Measurements from ENCODE around the gene MFSD2A. TPM values are rescaled to one million over a fixed set of nuclear protein-coding genes. Genes with fewer than 3 reads are reported as not detected.
"Not testable (repeated sequence)": the region's sequence is repeated elsewhere in the genome, so short reads cannot be mapped to it uniquely, and the experiment has no call there.

Gene MFSD2A
- total RNA-seq, 8 experiments from 2014 or later = 2.4 to 48.6 (median 25.8) TPM

DNA sequence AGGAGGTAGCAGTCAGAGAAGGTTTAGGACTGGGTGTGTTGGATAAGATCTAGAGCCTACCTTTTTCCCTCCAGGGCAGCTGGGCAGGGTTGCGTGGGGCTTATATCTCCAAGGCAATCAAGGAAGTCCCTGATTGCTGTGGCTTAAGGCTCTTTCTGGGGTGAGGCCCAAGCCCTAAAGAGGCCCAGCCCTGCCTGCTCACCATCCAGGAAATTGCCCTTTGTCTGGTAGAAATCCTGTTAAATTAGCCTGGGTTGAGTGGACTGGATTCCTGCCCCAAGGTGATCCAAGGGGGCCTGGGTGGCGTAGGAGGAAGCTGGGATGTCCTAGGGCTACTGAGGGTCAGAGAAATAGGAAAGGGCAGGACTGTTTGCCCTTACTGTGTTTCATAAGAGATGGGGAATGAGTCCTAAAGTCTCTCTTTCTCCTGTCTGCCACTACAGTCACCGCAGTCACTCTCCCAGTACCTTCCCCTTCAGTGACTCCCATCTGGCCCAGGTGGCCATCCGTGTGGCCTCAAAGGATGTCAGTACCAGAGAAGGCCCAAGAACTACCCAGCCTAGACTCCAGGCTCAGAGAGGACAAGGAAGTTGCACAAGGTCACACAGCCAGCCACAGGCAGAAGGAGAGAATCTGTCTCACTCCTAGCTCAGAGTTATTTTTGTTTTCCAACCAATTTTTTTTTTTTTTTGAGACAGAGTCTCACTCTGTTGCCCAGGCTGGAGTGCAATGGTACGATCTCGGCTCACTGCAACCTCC, 25.8 kb downstream of the MFSD2A start:
- H3K4me1 ChIP-seq (replicated peaks in 1 of 2) = no peaks in the 10 kb centered on the region
- H3K4me3 ChIP-seq = no peak overlapping the region
- WGBS, 10 experiments = 55 to 100% (median 91%) methylated on average over 1 to 6 of the region's 6 CpGs
- ATAC-seq (replicated peaks in 6 of 8) = peak in 2 of 8 experiments; percentile 46 to 54
- in situ Hi-C loops (cut with MboI; ENCODE audit: low pct_unique_long_range_greater_than_20kb in 2 of 9, low sequenced_read_pairs in 9 of 9, unreplicated experiment in 9 of 9) = loop anchor here in 2 of 9 experiments (25.0 kb wide), 1 partner anchor 168 kb away; no protein-coding TSS in a partner anchor
- no peak overlapping the region for H3K27ac ChIP-seq

GRCh38 chr1:39981385-39981784, 26.4 kb downstream of the MFSD2A start:
- H3K4me3 ChIP-seq = no peak overlapping the region
- in situ Hi-C loops (cut with MboI; ENCODE audit: low pct_unique_long_range_greater_than_20kb in 2 of 9, low sequenced_read_pairs in 9 of 9, unreplicated experiment in 9 of 9) = loop anchor here in 2 of 9 experiments (25.0 kb wide), 1 partner anchor 169 kb away; no protein-coding TSS in a partner anchor
- WGBS, 10 experiments = 83 to 100% (median 92%) methylated on average over 2 to 9 of the region's 9 CpGs; no CpG with 5 or more reads in 1 of the 10 experiments
- no peaks in the 10 kb centered on the region for H3K4me1 ChIP-seq (replicated peaks in 1 of 2)
- H3K27ac ChIP-seq = no peak overlapping the region
- ATAC-seq (replicated peaks in 6 of 8) = no peak

DNA sequence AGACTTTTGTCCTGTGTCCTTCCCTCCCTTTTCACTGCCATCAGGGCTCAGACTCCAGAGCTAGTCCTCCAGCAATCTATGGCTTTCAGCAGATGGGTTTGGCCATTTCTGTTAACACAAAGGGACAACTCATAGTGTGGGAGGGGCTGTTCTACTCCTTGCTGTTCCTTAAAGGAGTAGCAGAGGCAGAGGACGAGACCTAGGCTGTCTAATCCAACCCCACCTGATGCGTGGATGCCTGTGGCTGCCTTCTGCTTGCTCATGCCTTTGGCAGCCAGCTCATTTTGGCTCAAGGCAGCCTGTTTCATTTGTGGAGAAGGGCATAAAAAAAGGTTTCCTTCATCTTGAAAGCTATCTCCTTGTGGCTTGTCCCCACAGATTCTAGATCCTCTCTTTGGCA, 27.0 kb downstream of the MFSD2A start:
- WGBS, 10 experiments = 0 to 100% (median 47%) methylated on average over 1 to 2 of the region's 2 CpGs; no CpG with 5 or more reads in 4 of the 10 experiments
- ATAC-seq (replicated peaks in 6 of 8) = peak in 5 of 8 experiments; percentile 18 to 90 (median 36)
- Histone ChIP-seq H3K27ac (no peak overlapping the region), H3K4me3 (no peak overlapping the region), H3K4me1 (replicated peaks in 1 of 2) (no peaks in the 10 kb centered on the region)
- in situ Hi-C loops (cut with MboI; ENCODE audit: low pct_unique_long_range_greater_than_20kb in 2 of 9, low sequenced_read_pairs in 9 of 9, unreplicated experiment in 9 of 9) = loop anchor here in 2 of 9 experiments (25.0 kb wide), 1 partner anchor 170 kb away; no protein-coding TSS in a partner anchor

GRCh38 chr1:39984480-39984879, 29.5 kb downstream of the MFSD2A start:
- H3K27ac ChIP-seq; H3K4me3 ChIP-seq; ATAC-seq (replicated peaks in 6 of 8); H3K4me1 ChIP-seq (replicated peaks in 1 of 2): not testable (repeated sequence)
- in situ Hi-C loops (cut with MboI; ENCODE audit: low pct_unique_long_range_greater_than_20kb in 2 of 9, low sequenced_read_pairs in 9 of 9, unreplicated experiment in 9 of 9) = loop anchor here in 2 of 9 experiments (25.0 kb wide), 1 partner anchor 172 kb away; no protein-coding TSS in a partner anchor
- WGBS, 10 experiments = 94 to 100% (median 100%) methylated on average over 2 of the region's 2 CpGs; no CpG with 5 or more reads in 6 of the 10 experiments

DNA sequence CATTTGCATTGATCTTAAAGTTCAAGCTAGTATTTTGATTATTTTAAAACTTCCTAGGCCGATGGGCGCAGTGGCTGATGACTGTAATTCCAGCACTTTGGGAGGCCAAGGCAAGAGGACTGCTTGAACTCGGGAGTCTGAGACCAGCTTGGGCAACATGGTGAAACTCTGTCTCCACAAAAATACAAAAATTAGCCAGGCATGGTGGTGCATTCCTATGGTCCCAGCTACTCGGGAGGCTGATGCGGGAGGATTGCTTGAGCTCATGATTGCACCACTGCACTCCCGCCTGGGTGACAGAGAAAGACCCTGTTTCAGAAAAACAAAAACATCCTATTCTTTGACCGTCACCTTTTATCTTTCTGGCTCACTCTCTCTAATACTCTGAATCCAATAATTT, 30.0 kb downstream of the MFSD2A start:
- no peaks in the 10 kb centered on the region for H3K4me1 ChIP-seq (replicated peaks in 1 of 2)
- no peak overlapping the region for H3K4me3 ChIP-seq
- WGBS, 10 experiments = 71 to 93% (median 82%) methylated on average over 1 to 7 of the region's 7 CpGs; no CpG with 5 or more reads in 2 of the 10 experiments
- no peak overlapping the region for H3K27ac ChIP-seq
- in situ Hi-C loops (cut with MboI; ENCODE audit: low pct_unique_long_range_greater_than_20kb in 2 of 9, low sequenced_read_pairs in 9 of 9, unreplicated experiment in 9 of 9) = loop anchor here in 2 of 9 experiments (25.0 kb wide), 1 partner anchor 173 kb away; no protein-coding TSS in a partner anchor
- ATAC-seq (replicated peaks in 6 of 8) = no peak

DNA sequence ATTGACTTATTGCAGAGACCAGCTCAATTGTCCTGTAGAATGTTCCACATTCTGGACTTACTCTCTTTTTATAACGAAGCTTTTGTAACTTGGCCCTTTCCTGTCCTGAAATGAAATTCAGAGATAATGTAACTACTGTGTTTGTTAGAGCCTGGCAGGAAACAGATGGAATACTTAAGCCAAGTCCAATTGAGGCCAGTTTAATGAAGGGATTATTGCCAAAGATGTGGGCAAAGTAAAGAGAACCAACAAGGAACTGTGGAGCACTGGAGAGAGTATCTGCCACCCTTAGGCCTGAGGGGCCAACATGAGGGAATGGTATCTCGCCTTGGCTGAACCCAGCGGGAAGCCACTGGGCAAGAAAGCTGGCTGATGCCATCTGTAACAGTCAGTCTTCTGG, 32.9 kb downstream of the MFSD2A start:
- WGBS, 10 experiments = 0 to 100% (median 92%) methylated on average over 1 to 3 of the region's 3 CpGs; no CpG with 5 or more reads in 1 of the 10 experiments
- H3K4me1 ChIP-seq (replicated peaks in 1 of 2) = no peaks in the 10 kb centered on the region
- no peak for ATAC-seq (replicated peaks in 6 of 8)
- H3K4me3 ChIP-seq = no peak overlapping the region
- no peak overlapping the region for H3K27ac ChIP-seq
- in situ Hi-C loops (cut with MboI; ENCODE audit: low pct_unique_long_range_greater_than_20kb in 2 of 9, low sequenced_read_pairs in 9 of 9, unreplicated experiment in 9 of 9) = loop anchor here in 2 of 9 experiments (25.0 kb wide), 1 partner anchor 176 kb away; no protein-coding TSS in a partner anchor

- H3K4me1 ChIP-seq (replicated peaks in 1 of 2) = no peaks in the 10 kb centered on the region
- no peak overlapping the region for H3K27ac ChIP-seq
- in situ Hi-C loops (cut with MboI; ENCODE audit: low pct_unique_long_range_greater_than_20kb in 2 of 9, low sequenced_read_pairs in 9 of 9, unreplicated experiment in 9 of 9) = loop anchor here in 2 of 9 experiments (25.0 kb wide), 1 partner anchor 176 kb away; no protein-coding TSS in a partner anchor
- ATAC-seq (replicated peaks in 6 of 8) = no peak
- no peak overlapping the region for H3K4me3 ChIP-seq
- 26 to 100% (median 81%) methylated on average over 2 to 6 of the region's 6 CpGs; no CpG with 5 or more reads in 1 of the 10 experiments for WGBS, 10 experiments
These were observed 33.8 kb downstream of the MFSD2A start for GRCh38 chr1:39988618-39989343.

GRCh38 chr1:39990428-39990827, 35.5 kb downstream of the MFSD2A start:
- no peak for ATAC-seq (replicated peaks in 6 of 8)
- Histone ChIP-seq H3K4me3 (no peak overlapping the region), H3K4me1 (replicated peaks in 1 of 2) (no peaks in the 10 kb centered on the region), H3K27ac (no peak overlapping the region)
- in situ Hi-C loops (cut with MboI; ENCODE audit: low pct_unique_long_range_greater_than_20kb in 2 of 9, low sequenced_read_pairs in 9 of 9, unreplicated experiment in 9 of 9) = loop anchor here in 2 of 9 experiments (25.0 kb wide), 1 partner anchor 178 kb away; no protein-coding TSS in a partner anchor
- 60 to 100% (median 86%) methylated on average over 1 to 4 of the region's 4 CpGs; no CpG with 5 or more reads in 3 of the 10 experiments for WGBS, 10 experiments

DNA sequence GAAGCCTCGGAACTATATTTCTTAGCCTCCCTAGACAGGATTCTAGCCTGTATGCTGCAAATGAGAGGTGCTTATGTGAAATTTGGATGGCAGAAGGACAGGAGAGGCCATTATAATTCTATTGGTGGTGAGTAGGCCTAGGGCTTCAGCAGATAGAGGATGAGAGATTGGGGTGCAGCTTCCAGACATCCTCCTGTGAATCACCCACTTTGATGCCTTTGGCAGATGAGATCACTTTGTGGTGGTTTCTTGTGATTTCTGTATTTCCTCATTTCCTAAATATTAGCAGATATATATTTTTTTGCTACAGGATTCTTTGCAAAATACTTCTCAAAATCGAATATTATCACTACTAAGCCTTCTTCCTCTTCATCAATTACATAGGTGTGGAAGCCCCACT, 37.3 kb downstream of the MFSD2A start:
- H3K27ac ChIP-seq = no peak overlapping the region
- no peak overlapping the region for H3K4me3 ChIP-seq
- in situ Hi-C loops (cut with MboI; ENCODE audit: low pct_unique_long_range_greater_than_20kb in 2 of 9, low sequenced_read_pairs in 9 of 9, unreplicated experiment in 9 of 9) = loop anchor here in 2 of 9 experiments (25.0 kb wide), 1 partner anchor 180 kb away; no protein-coding TSS in a partner anchor
- no peak for ATAC-seq (replicated peaks in 6 of 8)
- H3K4me1 ChIP-seq (replicated peaks in 1 of 2) = no peaks in the 10 kb centered on the region
- 0 to 83% (median 70%) methylated on average over 1 to 2 of the region's 2 CpGs; no CpG with 5 or more reads in 1 of the 10 experiments for WGBS, 10 experiments

- Histone ChIP-seq H3K4me3 (no peak overlapping the region), H3K27ac (no peak overlapping the region), H3K4me1 (replicated peaks in 1 of 2) (no peaks in the 10 kb centered on the region)
- no peak for ATAC-seq (replicated peaks in 6 of 8)
- 71 to 100% (median 97%) methylated on average over 1 to 5 of the region's 5 CpGs; no CpG with 5 or more reads in 2 of the 10 experiments for WGBS, 10 experiments
- in situ Hi-C loops (cut with MboI; ENCODE audit: low pct_unique_long_range_greater_than_20kb in 2 of 9, low sequenced_read_pairs in 9 of 9, unreplicated experiment in 9 of 9) = loop anchor here in 2 of 9 experiments (25.0 kb wide), 1 partner anchor 181 kb away; no protein-coding TSS in a partner anchor
These were observed 37.9 kb downstream of the MFSD2A start for GRCh38 chr1:39992888-39993287.

DNA sequence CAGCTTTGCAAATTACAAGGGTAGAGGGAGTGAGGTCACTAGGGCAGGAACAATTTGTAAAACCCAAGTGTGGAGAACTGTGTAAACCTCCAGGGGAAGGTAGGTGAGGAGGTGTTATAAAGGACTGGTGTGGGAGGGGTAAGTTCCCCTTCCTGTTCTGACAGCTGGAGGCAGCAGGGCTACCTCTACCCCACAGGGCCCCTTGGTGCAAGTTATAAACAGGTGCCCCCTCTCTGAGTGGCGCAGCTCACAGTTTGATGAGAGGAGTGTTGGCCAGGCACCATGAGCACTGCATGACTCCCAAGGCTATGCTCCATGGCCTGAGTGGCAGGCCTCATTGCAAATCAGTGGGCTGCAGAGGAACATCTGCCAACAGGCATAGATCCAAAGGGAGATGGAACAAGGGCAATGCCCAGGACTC, 41.0 kb downstream of the MFSD2A start:
- WGBS, 10 experiments = 75 to 100% (median 80%) methylated on average over 1 of the region's 1 CpG; no CpG with 5 or more reads in 7 of the 10 experiments
- in situ Hi-C loops (cut with MboI; ENCODE audit: low pct_unique_long_range_greater_than_20kb in 2 of 9, low sequenced_read_pairs in 9 of 9, unreplicated experiment in 9 of 9) = loop anchor here in 2 of 9 experiments (25.0 kb wide), 1 partner anchor 184 kb away; no protein-coding TSS in a partner anchor
- Histone ChIP-seq H3K4me1 (replicated peaks in 1 of 2) (no peaks in the 10 kb centered on the region), H3K27ac (no peak overlapping the region), H3K4me3 (no peak overlapping the region)
- no peak for ATAC-seq (replicated peaks in 6 of 8)

- H3K27ac ChIP-seq = no peak overlapping the region
- no peak overlapping the region for H3K4me3 ChIP-seq
- ATAC-seq (replicated peaks in 6 of 8) = no peak
- in situ Hi-C loops (cut with MboI; ENCODE audit: low pct_unique_long_range_greater_than_20kb in 2 of 9, low sequenced_read_pairs in 9 of 9, unreplicated experiment in 9 of 9) = loop anchor here in 2 of 9 experiments (25.0 kb wide), 1 partner anchor 184 kb away; no protein-coding TSS in a partner anchor
- H3K4me1 ChIP-seq (replicated peaks in 1 of 2) = no peaks in the 10 kb centered on the region
These were observed 41.6 kb downstream of the MFSD2A start for GRCh38 chr1:39996396-39997004.
